ENCODE measurements around the gene TMEM119.

TMEM119 gene

GRCh38 chr12:108542320-108542719 is 55.6 kb downstream of the TMEM119 start:
- intact Hi-C loops (cut with DNase I; ENCODE audit: low total_unique reads) = no loop called here
- no peak overlapping the region for H3K27ac ChIP-seq
- H3K4me3 ChIP-seq = no peak overlapping the region
- no peak for TF ChIP-seq CTCF (IDR thresholded peaks at IDR 0.05)
- peaks cover 0 to 5% (median 0%) of the 10 kb centered on the region in 4 donors for H3K4me1 ChIP-seq
- H3K36me3 ChIP-seq = peaks cover 47 to 71% (median 50%) of the 10 kb centered on the region in 3 donors
- no peaks in the 10 kb centered on the region for H3K9me3 ChIP-seq
- no peaks in the 10 kb centered on the region for H3K27me3 ChIP-seq
- no peak for DNase-seq
